ENCODE results near the gene VTCN1. TPM values are rescaled to one million over a fixed set of nuclear protein-coding genes. Genes with fewer than 3 reads are reported as not detected.
A peak's percentile ranks its signal among the peaks of the same experiment; 100 is the strongest.

VTCN1 gene
- total RNA-seq, 1 donor from 2014 or later: 49.4 TPM

GRCh38 chr1:117189726-117190125, 21.0 kb downstream of the VTCN1 start:
- peaks cover 4% of the 10 kb centered on the region for H3K9me3 Mint-ChIP-seq
- peaks cover 4% of the 10 kb centered on the region for H3K36me3 Mint-ChIP-seq
- H3K4me3 Mint-ChIP-seq: no peak overlapping the region
- TF ChIP-seq CTCF (conservative IDR thresholded peaks at IDR 0.05): no peak
- peaks cover 16% of the 10 kb centered on the region for H3K4me1 Mint-ChIP-seq (ENCODE audit: unreplicated experiment)
- no peak overlapping the region for H3K27ac Mint-ChIP-seq
- no peak for DNase-seq (ENCODE audit: extremely low spot score, unreplicated experiment)
- H3K27me3 Mint-ChIP-seq: no peaks in the 10 kb centered on the region

- no peaks in the 10 kb centered on the region for H3K36me3 Mint-ChIP-seq
- DNase-seq (ENCODE audit: extremely low spot score, unreplicated experiment): no peak
- H3K4me1 Mint-ChIP-seq (ENCODE audit: unreplicated experiment): peaks cover 16% of the 10 kb centered on the region
- H3K4me3 Mint-ChIP-seq: no peak overlapping the region
- TF ChIP-seq CTCF (conservative IDR thresholded peaks at IDR 0.05): no peak
- H3K27me3 Mint-ChIP-seq: no peaks in the 10 kb centered on the region
- H3K27ac Mint-ChIP-seq: no peak overlapping the region
- no peaks in the 10 kb centered on the region for H3K9me3 Mint-ChIP-seq
Observed at GRCh38 chr1:117188816-117189437, 21.8 kb downstream of the VTCN1 start.

GRCh38 chr1:117188170-117188815, 22.4 kb downstream of the VTCN1 start:
- no peak for DNase-seq (ENCODE audit: extremely low spot score, unreplicated experiment)
- Mint-ChIP-seq H3K4me1 (ENCODE audit: unreplicated experiment) (peaks cover 19% of the 10 kb centered on the region), H3K36me3 (no peaks in the 10 kb centered on the region), H3K27ac (no peak overlapping the region), H3K4me3 (no peak overlapping the region), H3K9me3 (no peaks in the 10 kb centered on the region), H3K27me3 (no peaks in the 10 kb centered on the region)
- no peak for TF ChIP-seq CTCF (conservative IDR thresholded peaks at IDR 0.05)

GRCh38 chr1:117183112-117183511, 27.6 kb downstream of the VTCN1 start:
- Mint-ChIP-seq H3K4me1 (ENCODE audit: unreplicated experiment) (peaks cover 53% of the 10 kb centered on the region), H3K27ac (peak overlapping the region; percentile 93), H3K9me3 (no peaks in the 10 kb centered on the region), H3K27me3 (no peaks in the 10 kb centered on the region), H3K36me3 (peaks cover 5% of the 10 kb centered on the region), H3K4me3 (peak overlapping the region; percentile 38)
- TF ChIP-seq CTCF (conservative IDR thresholded peaks at IDR 0.05): no peak
- DNase-seq (ENCODE audit: extremely low spot score, unreplicated experiment): no peak

GRCh38 chr1:117182319-117182718, 28.4 kb downstream of the VTCN1 start:
- Mint-ChIP-seq H3K4me1 (ENCODE audit: unreplicated experiment) (peaks cover 50% of the 10 kb centered on the region), H3K27ac (peak overlapping the region; percentile 93), H3K36me3 (peaks cover 5% of the 10 kb centered on the region), H3K27me3 (no peaks in the 10 kb centered on the region), H3K4me3 (peak overlapping the region; percentile 78), H3K9me3 (no peaks in the 10 kb centered on the region)
- DNase-seq (ENCODE audit: extremely low spot score, unreplicated experiment): no peak
- no peak for TF ChIP-seq CTCF (conservative IDR thresholded peaks at IDR 0.05)

Data from type B pancreatic cell (in vitro differentiated cells).